WI38 (cell line): ENCODE measurements around the gene ALDH2.
"Not testable (repeated sequence)": the region's sequence is repeated elsewhere in the genome, so short reads cannot be mapped to it uniquely, and the experiment has no call there.

Experiments
- H3K4me3 ChIP-seq: 2 replicates; pipeline ENCODE4 v1.5.1; 2011; ENCODE audit warnings: low read depth, mild to moderate bottlenecking, control low read depth, low read length
- CTCF ChIP-seq: IDR thresholded peaks from 2 replicates; pipeline ENCODE4 v1.5.1; 2012; ENCODE audit warnings: low read depth, mild to moderate bottlenecking, control low read depth, low read length

ALDH2 gene

DNA sequence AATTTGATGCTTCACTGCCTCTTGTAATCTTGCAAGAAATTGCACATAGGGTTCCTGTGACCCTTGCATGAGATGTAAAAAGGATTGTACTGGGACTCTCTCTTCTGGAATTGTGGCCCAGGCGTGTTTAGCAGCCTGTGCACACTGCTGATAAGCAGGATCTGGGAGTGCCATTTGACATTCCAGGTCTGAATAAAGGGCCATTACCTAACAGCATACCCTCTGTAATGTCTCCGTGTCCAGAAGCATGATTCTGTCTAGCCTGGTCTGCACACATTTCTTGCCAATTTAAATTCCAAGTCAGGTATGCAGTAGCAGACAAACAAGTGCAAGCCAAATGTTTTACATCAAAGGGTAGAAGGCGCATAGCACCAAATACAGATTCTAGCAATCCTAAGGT lies 57.2 kb downstream of the ALDH2 start:
- TF ChIP-seq CTCF: no peak
- no peak overlapping the region for H3K4me3 ChIP-seq

- not testable (repeated sequence) for H3K4me3 ChIP-seq
- peak; percentile 4; the same call in 1 of the 2 replicates for TF ChIP-seq CTCF
Measured at GRCh38 chr12:111824312-111824711, 57.6 kb downstream of the ALDH2 start.

DNA sequence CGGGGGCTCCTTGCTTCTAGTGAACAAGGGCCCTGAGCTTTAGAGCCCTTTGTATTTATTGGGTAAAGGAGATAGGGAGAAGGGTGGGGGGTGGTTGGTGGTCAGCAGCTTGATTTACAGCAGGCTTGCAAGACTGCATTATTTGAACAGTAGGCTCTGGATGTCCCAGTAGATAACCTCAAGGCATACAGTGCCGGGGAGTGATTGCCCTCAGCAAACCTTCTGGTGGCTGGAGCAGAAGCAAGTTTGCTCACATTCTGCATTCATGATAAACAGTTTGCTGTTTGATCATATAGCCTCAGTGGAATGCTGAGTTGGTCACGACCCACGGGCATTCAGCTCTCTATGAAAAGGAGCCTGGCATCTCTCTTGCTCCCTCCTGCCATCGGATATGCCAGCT lies 58.8 kb downstream of the ALDH2 start:
- no peak overlapping the region for H3K4me3 ChIP-seq
- no peak for TF ChIP-seq CTCF

GRCh38 chr12:111826316-111826715 lies 59.6 kb downstream of the ALDH2 start:
- no peak for TF ChIP-seq CTCF
- H3K4me3 ChIP-seq: no peak overlapping the region

DNA sequence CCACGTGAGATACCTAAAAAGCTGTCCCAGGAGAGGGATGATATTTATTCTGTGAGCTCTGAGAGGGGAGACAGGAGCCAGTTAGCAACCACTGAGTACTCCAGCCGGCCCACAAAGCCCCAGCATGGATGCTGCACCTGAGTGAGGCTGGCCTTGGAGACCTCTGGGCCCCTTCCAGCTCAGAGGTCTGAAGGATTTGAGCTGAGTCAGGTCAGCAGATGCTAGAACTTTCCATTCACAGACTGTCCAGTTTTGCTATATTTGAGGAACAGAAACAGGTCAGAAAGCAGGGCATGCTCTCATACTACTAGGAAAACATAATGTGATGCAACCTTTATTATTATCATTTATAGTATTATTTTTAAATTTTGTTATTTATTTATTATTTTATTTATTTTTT lies 60.3 kb downstream of the ALDH2 start:
- no peak overlapping the region for H3K4me3 ChIP-seq

GRCh38 chr12:111827907-111828306 lies 61.2 kb downstream of the ALDH2 start:
- TF ChIP-seq CTCF: no peak
- H3K4me3 ChIP-seq: no peak overlapping the region

More for the DNA sequence above, 60.3 kb downstream of the ALDH2 start:
- no peak for TF ChIP-seq CTCF

- no peak for TF ChIP-seq CTCF
- H3K4me3 ChIP-seq: no peak overlapping the region
Measured at GRCh38 chr12:111828338-111828979, 61.7 kb downstream of the ALDH2 start.

DNA sequence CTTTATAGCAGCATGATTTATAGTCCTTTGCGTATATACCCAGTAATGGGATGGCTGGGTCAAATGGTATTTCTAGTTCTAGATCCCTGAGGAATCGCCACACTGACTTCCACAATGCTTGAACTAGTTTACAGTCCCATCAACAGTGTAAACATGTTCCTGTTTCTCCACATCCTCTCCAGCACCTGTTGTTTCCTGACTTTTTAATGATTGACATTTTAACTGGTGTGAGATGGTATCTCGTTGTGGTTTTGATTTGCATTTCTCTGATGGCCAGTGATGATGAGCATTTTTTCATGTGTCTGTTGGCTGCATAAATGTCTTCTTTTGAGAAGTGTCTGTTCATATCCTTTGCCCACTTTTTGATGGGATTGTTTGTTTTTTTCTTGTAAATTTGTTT lies 62.9 kb downstream of the ALDH2 start:
- H3K4me3 ChIP-seq: not testable (repeated sequence)

DNA sequence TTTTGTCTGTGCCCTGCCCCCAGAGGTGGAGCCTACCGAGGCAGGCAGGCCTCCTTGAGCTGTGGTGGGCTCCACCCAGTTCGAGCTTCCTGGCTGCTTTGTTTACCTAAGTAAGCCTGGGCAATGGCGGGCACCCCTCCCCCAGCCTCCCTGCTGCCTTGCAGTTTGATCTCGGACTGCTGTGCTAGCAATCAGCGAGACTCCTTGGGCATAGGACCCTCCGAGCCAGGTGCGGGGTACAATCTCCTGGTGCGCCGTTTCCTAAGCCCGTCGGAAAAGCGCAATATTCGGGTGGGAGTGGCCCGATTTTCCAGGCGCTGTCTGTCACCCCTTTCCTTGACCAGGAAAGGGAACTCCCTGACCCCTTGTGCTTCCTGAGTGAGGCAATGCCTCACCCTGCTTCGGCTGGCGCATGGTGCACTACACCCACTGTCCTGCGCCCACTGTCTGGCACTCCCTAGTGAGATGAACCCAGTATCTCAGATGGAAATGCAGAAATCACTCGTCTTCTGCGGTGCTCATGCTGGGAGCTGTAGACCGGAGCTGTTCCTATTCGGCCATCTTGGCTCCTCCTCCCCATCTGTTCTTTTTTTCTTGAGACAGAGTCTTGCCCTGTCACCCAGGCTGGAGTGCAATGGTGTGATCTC lies 68.1 kb downstream of the ALDH2 start:
- H3K4me3 ChIP-seq: not testable (repeated sequence)

DNA sequence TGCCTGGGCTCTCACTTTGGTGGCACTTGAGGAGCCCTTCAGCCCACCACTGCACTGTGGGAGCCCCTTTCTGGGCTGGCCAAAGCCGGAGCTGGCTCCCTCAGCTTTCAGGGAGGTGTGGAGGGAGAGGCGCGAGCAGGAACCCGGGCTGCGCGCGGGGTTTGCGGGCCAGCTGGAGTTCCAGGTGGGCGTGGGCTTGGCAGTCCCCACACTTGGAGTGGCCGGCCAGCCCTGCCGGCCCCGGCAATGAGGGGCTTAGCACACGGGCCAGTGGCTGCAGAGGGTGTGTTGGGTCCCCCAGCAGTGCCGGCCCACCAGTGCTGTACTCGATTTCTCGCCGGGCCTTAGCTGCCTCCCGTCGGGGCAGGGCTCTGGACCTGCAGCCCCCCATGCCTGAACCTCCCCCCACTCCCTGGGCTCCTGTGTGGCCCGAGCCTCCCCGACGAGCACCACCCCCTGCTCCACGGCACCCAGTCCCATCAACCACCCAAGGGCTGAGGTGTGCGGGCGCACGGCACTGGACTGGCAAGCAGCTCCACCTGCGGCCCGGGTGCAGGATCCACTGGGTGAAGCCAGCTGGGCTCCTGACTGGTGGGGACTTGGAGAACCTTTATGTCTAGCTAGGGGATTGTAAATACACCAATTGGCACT lies 68.9 kb downstream of the ALDH2 start:
- H3K4me3 ChIP-seq: not testable (repeated sequence)
